ENCODE results near the gene KAZN.

- TF ChIP-seq, protein P1, sequence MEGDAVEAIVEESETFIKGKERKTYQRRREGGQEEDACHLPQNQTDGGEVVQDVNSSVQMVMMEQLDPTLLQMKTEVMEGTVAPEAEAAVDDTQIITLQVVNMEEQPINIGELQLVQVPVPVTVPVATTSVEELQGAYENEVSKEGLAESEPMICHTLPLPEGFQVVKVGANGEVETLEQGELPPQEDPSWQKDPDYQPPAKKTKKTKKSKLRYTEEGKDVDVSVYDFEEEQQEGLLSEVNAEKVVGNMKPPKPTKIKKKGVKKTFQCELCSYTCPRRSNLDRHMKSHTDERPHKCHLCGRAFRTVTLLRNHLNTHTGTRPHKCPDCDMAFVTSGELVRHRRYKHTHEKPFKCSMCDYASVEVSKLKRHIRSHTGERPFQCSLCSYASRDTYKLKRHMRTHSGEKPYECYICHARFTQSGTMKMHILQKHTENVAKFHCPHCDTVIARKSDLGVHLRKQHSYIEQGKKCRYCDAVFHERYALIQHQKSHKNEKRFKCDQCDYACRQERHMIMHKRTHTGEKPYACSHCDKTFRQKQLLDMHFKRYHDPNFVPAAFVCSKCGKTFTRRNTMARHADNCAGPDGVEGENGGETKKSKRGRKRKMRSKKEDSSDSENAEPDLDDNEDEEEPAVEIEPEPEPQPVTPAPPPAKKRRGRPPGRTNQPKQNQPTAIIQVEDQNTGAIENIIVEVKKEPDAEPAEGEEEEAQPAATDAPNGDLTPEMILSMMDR (IDR thresholded peaks at IDR 0.05; ENCODE audit: low read depth, low read length, poor library complexity, severe bottlenecking): no peak
- TF ChIP-seq EZH2phosphoT487 (IDR thresholded peaks at IDR 0.05; ENCODE audit: borderline replicate concordance, low read length): no peak
Observed at GRCh38 chr1:14662116-14662515, 63.6 kb downstream of the KAZN start.
